GM23338 (cell line): ENCODE results near the gene ABCA4.

Experiments
- EZH2 ChIP-seq: fragments of 200-600 bp; sonication (generic); IDR thresholded peaks from one replicate; pipeline ENCODE4 v1.8.0; 2017; ENCODE audit warnings: antibody characterized with exemption, mild to moderate bottlenecking, low read depth; ENCODE audit not compliant: unreplicated experiment
- TF ChIP-seq, protein P1 (sequence below), 2 experiments: fragments of 200-600 bp in 1 of 2; sonication (generic) in 1 of 2; conservative IDR thresholded peaks; 2 replicates each; pipeline versions ENCODE4 v1.5.1 to v1.6.1; 2016 to 2017; ENCODE audit warnings: antibody characterized with exemption in 2 of 2, low read depth in 2 of 2, mild to moderate bottlenecking in 2 of 2, moderate library complexity in 1 of 2

- TF ChIP-seq, protein P1, sequence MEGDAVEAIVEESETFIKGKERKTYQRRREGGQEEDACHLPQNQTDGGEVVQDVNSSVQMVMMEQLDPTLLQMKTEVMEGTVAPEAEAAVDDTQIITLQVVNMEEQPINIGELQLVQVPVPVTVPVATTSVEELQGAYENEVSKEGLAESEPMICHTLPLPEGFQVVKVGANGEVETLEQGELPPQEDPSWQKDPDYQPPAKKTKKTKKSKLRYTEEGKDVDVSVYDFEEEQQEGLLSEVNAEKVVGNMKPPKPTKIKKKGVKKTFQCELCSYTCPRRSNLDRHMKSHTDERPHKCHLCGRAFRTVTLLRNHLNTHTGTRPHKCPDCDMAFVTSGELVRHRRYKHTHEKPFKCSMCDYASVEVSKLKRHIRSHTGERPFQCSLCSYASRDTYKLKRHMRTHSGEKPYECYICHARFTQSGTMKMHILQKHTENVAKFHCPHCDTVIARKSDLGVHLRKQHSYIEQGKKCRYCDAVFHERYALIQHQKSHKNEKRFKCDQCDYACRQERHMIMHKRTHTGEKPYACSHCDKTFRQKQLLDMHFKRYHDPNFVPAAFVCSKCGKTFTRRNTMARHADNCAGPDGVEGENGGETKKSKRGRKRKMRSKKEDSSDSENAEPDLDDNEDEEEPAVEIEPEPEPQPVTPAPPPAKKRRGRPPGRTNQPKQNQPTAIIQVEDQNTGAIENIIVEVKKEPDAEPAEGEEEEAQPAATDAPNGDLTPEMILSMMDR (conservative IDR thresholded peaks at IDR 0.05; ENCODE audit: low read depth in 2 of 2): peak; percentile 49 to 67
- no peak for TF ChIP-seq EZH2
Measured at GRCh38 chr1:94063379-94063778, 57.6 kb downstream of the ABCA4 start.
